OCI-LY1 (cell line): ENCODE measurements around the gene VARS1.

ENCODE experiments used
- H2AFZ ChIP-seq: fragments of 200-600 bp; sonication (generic), shearing (Covaris generic); 2 replicates; pipeline ENCODE4 v1.6.0; 2014; ENCODE audit warnings: antibody characterized with exemption, mild to moderate bottlenecking, low read length
- H3F3A ChIP-seq: fragments of 200-600 bp; sonication (generic), shearing (Covaris generic); 2 replicates; pipeline ENCODE4 v1.6.0; 2014; ENCODE audit warnings: mild to moderate bottlenecking, antibody characterized with exemption, low read length, moderate library complexity; ENCODE audit not compliant: insufficient read depth
- H3K27ac ChIP-seq: fragments of 200-600 bp; sonication (generic); 2 replicates; pipeline ENCODE4 v1.5.1; 2014; ENCODE audit warnings: low read length, mixed run types, mild to moderate bottlenecking, low read depth; ENCODE audit not compliant: poor library complexity, severe bottlenecking
- H3K27me3 ChIP-seq: fragments of 200-600 bp; sonication (generic); 2 replicates; pipeline ENCODE4 v1.6.0; 2014; ENCODE audit warnings: antibody characterized with exemption, mild to moderate bottlenecking, low read length, moderate library complexity; ENCODE audit not compliant: insufficient read depth
- H3K36me3 ChIP-seq: fragments of 200-600 bp; sonication (generic); 2 replicates; pipeline ENCODE4 v1.6.1; 2014; ENCODE audit warnings: mild to moderate bottlenecking, antibody characterized with exemption, low read length, moderate library complexity, mixed read lengths; ENCODE audit not compliant: insufficient read depth
- H3K4me1 ChIP-seq: fragments of 200-600 bp; sonication (generic); 2 replicates; pipeline ENCODE4 v1.5.1; 2014; ENCODE audit warnings: mild to moderate bottlenecking, low read length, moderate library complexity; ENCODE audit not compliant: insufficient read depth, severe bottlenecking
- H3K4me2 ChIP-seq: fragments of 200-600 bp; sonication (generic), shearing (Covaris generic); 2 replicates; pipeline ENCODE4 v1.6.1; 2014; ENCODE audit warnings: low read length
- H3K4me3 ChIP-seq: fragments of 200-600 bp; sonication (generic); 2 replicates; pipeline ENCODE4 v1.5.1; 2014; ENCODE audit warnings: low read length, low read depth, mild to moderate bottlenecking, mixed read lengths; ENCODE audit not compliant: poor library complexity, severe bottlenecking
- H3K79me2 ChIP-seq: fragments of 200-600 bp; shearing (Covaris generic); 2 replicates; pipeline ENCODE4 v1.6.1; 2016; ENCODE audit warnings: mixed run types, low read length, mixed read lengths; ENCODE audit not compliant: insufficient read depth
- H3K9ac ChIP-seq: fragments of 200-600 bp; sonication (generic), shearing (Covaris generic); 2 replicates; pipeline ENCODE4 v1.6.1; 2014; ENCODE audit warnings: mild to moderate bottlenecking, low read length, mixed read lengths
- H3K9me2 ChIP-seq: fragments of 200-600 bp; sonication (generic), shearing (Covaris generic); 2 replicates; pipeline ENCODE4 v1.6.1; 2014; ENCODE audit warnings: low read depth, mild to moderate bottlenecking, low read length, mixed read lengths
- H3K9me3 ChIP-seq: fragments of 200-600 bp; shearing (Covaris generic); 2 replicates; pipeline ENCODE4 v1.6.1; 2014; ENCODE audit warnings: low read length, mixed read lengths
- H4K20me1 ChIP-seq: fragments of 200-600 bp; sonication (generic), shearing (Covaris generic); 2 replicates; pipeline ENCODE4 v1.6.0; 2016; ENCODE audit warnings: mild to moderate bottlenecking, low read length; ENCODE audit not compliant: insufficient read depth
- CTCF ChIP-seq: fragments of 200-600 bp; sonication (generic), shearing (Covaris generic); IDR thresholded peaks from 2 replicates; pipeline ENCODE4 v1.5.1; 2017; ENCODE audit warnings: mild to moderate bottlenecking, antibody characterized with exemption, low read length, moderate library complexity, mixed read lengths
- EZH2 ChIP-seq: fragments of 200-600 bp; sonication (generic), shearing (Covaris generic); IDR thresholded peaks from 2 replicates; pipeline ENCODE4 v1.8.0; 2017; ENCODE audit warnings: borderline replicate concordance, mixed run types, mild to moderate bottlenecking, antibody characterized with exemption, low read length, moderate library complexity, mixed read lengths

VARS1 gene

GRCh38 chr6:31831350-31832215 lies 36.0 kb upstream of the VARS1 start:
- no peak for TF ChIP-seq CTCF
- TF ChIP-seq EZH2, result no peak
- Histone ChIP-seq H3K79me2 (peaks cover 44% of the 10 kb centered on the region), H3K27me3 (no peaks in the 10 kb centered on the region), H3K4me2 (peak overlapping the region; percentile 88), H3K9me2 (no peaks in the 10 kb centered on the region), H3K27ac (peak overlapping the region; percentile 97), H3K9me3 (no peaks in the 10 kb centered on the region), H3K4me1 (peaks cover 45% of the 10 kb centered on the region), H4K20me1 (no peaks in the 10 kb centered on the region), H3K9ac (peak overlapping the region; percentile 75), H3K4me3 (peak overlapping the region; percentile 75), H3K36me3 (peaks cover 19% of the 10 kb centered on the region), H2AFZ (no peak overlapping the region), H3F3A (peaks cover 16% of the 10 kb centered on the region)

GRCh38 chr6:31830886-31831335 lies 35.4 kb upstream of the VARS1 start:
- Histone ChIP-seq H3K9ac (peak overlapping the region; percentile 75), H4K20me1 (no peaks in the 10 kb centered on the region), H3K27me3 (no peaks in the 10 kb centered on the region), H3K9me3 (no peaks in the 10 kb centered on the region), H3K4me2 (peak overlapping the region; percentile 88), H3K4me3 (peak overlapping the region; percentile 75), H3F3A (peaks cover 16% of the 10 kb centered on the region), H3K9me2 (no peaks in the 10 kb centered on the region), H3K4me1 (peaks cover 45% of the 10 kb centered on the region), H3K27ac (peak overlapping the region; percentile 97), H3K79me2 (peaks cover 37% of the 10 kb centered on the region), H2AFZ (no peak overlapping the region), H3K36me3 (peaks cover 12% of the 10 kb centered on the region)
- TF ChIP-seq EZH2, result no peak
- no peak for TF ChIP-seq CTCF

GRCh38 chr6:31829633-31830283 lies 34.2 kb upstream of the VARS1 start:
- Histone ChIP-seq H3K79me2 (peaks cover 26% of the 10 kb centered on the region), H4K20me1 (no peaks in the 10 kb centered on the region), H3K9me2 (no peaks in the 10 kb centered on the region), H3K9ac (peak overlapping the region; percentile 75), H3K4me2 (peak overlapping the region; percentile 88), H3K9me3 (no peaks in the 10 kb centered on the region), H3K27ac (peak overlapping the region; percentile 97), H2AFZ (no peak overlapping the region), H3K27me3 (no peaks in the 10 kb centered on the region), H3F3A (peaks cover 16% of the 10 kb centered on the region), H3K4me1 (peaks cover 53% of the 10 kb centered on the region), H3K4me3 (peak overlapping the region; percentile 75), H3K36me3 (peaks cover under 1% of the 10 kb centered on the region; the same call in 1 of the 2 replicates)
- TF ChIP-seq CTCF, result peak; percentile 56
- no peak for TF ChIP-seq EZH2
